ENCODE results near the gene GPR85.

Gene GPR85

DNA sequence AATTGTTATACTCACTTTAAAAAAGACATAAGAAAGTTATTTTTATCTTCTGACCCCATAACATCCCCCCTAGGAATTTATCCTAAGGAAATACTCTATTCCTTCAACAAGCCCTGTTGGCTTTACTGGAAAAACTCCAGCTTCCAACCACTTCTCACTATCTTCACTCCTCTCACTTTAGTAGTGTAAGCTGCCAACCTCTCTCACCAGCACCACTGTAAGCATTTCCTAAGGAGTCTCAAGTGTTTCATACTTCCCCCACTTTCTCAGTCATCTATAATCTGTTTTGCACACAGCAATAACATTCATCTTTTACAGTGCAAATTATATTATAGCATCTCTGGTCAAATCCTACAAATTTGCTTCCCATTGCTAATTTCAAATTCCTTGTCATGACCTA lies 45.8 kb downstream of the GPR85 start:
- Histone ChIP-seq H2BK120ac (ENCODE audit: low read depth, low read length) (no peak overlapping the region), H3K36me3 (ENCODE audit: control insufficient read depth, insufficient read depth, low read length) (no peaks in the 10 kb centered on the region), H3K4me1 (ENCODE audit: control insufficient read depth, low read depth, low read length) (no peaks in the 10 kb centered on the region), H4K8ac (ENCODE audit: low read depth, low read length) (no peak overlapping the region), H3K4me3 (ENCODE audit: low read length) (no peak overlapping the region), H3K79me1 (ENCODE audit: low read length) (no peaks in the 10 kb centered on the region), H3K18ac (ENCODE audit: low read length) (no peak overlapping the region), H3K23ac (ENCODE audit: low read length) (no peak overlapping the region), H3K27ac (ENCODE audit: low read depth, low read length) (no peak overlapping the region), H4K5ac (ENCODE audit: low read length) (no peak overlapping the region), H3K4ac (ENCODE audit: low read depth, low read length) (no peak overlapping the region), H3K79me2 (ENCODE audit: control insufficient read depth, insufficient read depth, low read length) (no peaks in the 10 kb centered on the region), H2AK5ac (ENCODE audit: low read length) (no peak overlapping the region), H2BK15ac (replicated peaks; ENCODE audit: low read depth) (no peak overlapping the region), H3K56ac (ENCODE audit: low read length) (no peak overlapping the region), H3K9ac (ENCODE audit: low read length) (no peak overlapping the region), H3K4me2 (ENCODE audit: low read length) (no peak overlapping the region), H3K27me3 (ENCODE audit: insufficient read depth, low read length, poor library complexity) (no peaks in the 10 kb centered on the region), H2BK5ac (ENCODE audit: low read length) (no peak overlapping the region)
- DNase-seq: no peak

DNA sequence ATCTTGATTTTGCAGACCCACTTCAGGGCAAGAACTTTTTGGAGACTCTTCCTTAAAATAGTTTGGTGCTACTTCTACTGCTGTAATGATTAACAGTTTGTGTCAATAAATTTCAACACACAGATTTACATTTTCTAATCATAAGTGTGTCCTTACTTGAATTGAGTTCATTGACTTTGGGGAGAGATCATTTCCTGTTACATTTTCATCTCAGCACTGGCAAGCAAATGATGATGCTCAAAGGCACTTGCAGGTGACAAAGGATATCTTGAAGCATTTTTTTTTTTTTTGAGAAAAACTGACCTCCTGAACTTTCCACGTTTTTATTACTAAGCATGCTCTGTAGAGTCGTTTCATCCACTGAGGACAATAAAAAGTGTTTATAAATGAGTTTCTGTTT lies 52.7 kb downstream of the GPR85 start:
- H3K4ac ChIP-seq (ENCODE audit: low read depth, low read length): no peak overlapping the region
- no peak overlapping the region for H2AK5ac ChIP-seq (ENCODE audit: low read length)
- no peak overlapping the region for H4K5ac ChIP-seq (ENCODE audit: low read length)
- no peak overlapping the region for H3K9ac ChIP-seq (ENCODE audit: low read length)
- H3K23ac ChIP-seq (ENCODE audit: low read length): no peak overlapping the region
- H3K4me1 ChIP-seq (ENCODE audit: control insufficient read depth, low read depth, low read length): no peaks in the 10 kb centered on the region
- no peaks in the 10 kb centered on the region for H3K27me3 ChIP-seq (ENCODE audit: insufficient read depth, low read length, poor library complexity)
- H3K79me1 ChIP-seq (ENCODE audit: low read length): no peaks in the 10 kb centered on the region
- H2BK5ac ChIP-seq (ENCODE audit: low read length): no peak overlapping the region
- no peaks in the 10 kb centered on the region for H3K36me3 ChIP-seq (ENCODE audit: control insufficient read depth, insufficient read depth, low read length)
- H3K79me2 ChIP-seq (ENCODE audit: control insufficient read depth, insufficient read depth, low read length): no peaks in the 10 kb centered on the region
- no peak for DNase-seq
- no peak overlapping the region for H3K56ac ChIP-seq (ENCODE audit: low read length)
- no peak overlapping the region for H3K18ac ChIP-seq (ENCODE audit: low read length)
- no peak overlapping the region for H2BK120ac ChIP-seq (ENCODE audit: low read depth, low read length)
- no peak overlapping the region for H4K8ac ChIP-seq (ENCODE audit: low read depth, low read length)
- no CpG with 5 or more reads among the region's 2 CpGs for WGBS (ENCODE audit: extremely low coverage, insufficient coverage, low lambda C conversion rate)
- no peak overlapping the region for H3K27ac ChIP-seq (ENCODE audit: low read depth, low read length)
- no peak overlapping the region for H3K4me2 ChIP-seq (ENCODE audit: low read length)
- H3K4me3 ChIP-seq (ENCODE audit: low read length): no peak overlapping the region
- H2BK15ac ChIP-seq (replicated peaks; ENCODE audit: low read depth): no peak overlapping the region
